ENCODE results near the gene ARHGEF16. TPM values are rescaled to one million over a fixed set of nuclear protein-coding genes. Genes with fewer than 3 reads are reported as not detected.

ARHGEF16 gene
- total RNA-seq, 1 donor from 2014 or later = 11.3 TPM

DNA sequence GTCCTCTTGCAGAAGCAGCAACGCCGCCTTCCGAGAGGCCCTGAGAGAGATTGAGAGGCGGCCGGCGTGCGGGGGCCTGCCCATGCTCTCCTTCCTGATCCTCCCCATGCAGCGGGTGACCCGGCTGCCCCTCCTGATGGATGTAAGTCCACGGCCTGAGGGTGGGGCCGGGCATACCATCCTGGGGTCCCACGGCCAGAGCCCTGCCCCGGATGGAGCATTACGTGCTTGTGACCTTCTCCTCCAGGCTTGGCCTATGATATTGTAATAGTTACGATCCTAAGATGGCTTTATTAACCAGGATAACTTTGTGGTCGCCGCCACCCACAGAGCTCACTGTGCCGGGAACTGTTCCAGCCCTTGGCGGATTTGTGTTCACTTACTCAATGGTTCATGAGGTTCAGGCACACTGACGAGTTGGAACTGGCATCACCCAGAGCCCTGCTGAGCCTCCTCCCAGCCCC is 18.9 kb downstream of the ARHGEF16 start:
- H3K9me3 Mint-ChIP-seq = no peaks in the 10 kb centered on the region
- no peaks in the 10 kb centered on the region for H3K27me3 Mint-ChIP-seq (ENCODE audit: low read depth)
- no peaks in the 10 kb centered on the region for H3K36me3 Mint-ChIP-seq (ENCODE audit: low read depth)
- peaks cover 26% of the 10 kb centered on the region for H3K4me1 Mint-ChIP-seq
- TF ChIP-seq, protein P1, sequence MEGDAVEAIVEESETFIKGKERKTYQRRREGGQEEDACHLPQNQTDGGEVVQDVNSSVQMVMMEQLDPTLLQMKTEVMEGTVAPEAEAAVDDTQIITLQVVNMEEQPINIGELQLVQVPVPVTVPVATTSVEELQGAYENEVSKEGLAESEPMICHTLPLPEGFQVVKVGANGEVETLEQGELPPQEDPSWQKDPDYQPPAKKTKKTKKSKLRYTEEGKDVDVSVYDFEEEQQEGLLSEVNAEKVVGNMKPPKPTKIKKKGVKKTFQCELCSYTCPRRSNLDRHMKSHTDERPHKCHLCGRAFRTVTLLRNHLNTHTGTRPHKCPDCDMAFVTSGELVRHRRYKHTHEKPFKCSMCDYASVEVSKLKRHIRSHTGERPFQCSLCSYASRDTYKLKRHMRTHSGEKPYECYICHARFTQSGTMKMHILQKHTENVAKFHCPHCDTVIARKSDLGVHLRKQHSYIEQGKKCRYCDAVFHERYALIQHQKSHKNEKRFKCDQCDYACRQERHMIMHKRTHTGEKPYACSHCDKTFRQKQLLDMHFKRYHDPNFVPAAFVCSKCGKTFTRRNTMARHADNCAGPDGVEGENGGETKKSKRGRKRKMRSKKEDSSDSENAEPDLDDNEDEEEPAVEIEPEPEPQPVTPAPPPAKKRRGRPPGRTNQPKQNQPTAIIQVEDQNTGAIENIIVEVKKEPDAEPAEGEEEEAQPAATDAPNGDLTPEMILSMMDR (conservative IDR thresholded peaks at IDR 0.05) = no peak
- DNase-seq (ENCODE audit: low read depth, low spot score) = no peak
- H3K27ac Mint-ChIP-seq (ENCODE audit: unreplicated experiment) = no peak overlapping the region
- H3K4me3 Mint-ChIP-seq = peak overlapping the region; percentile 59

- no peak overlapping the region for H3K27ac Mint-ChIP-seq (ENCODE audit: unreplicated experiment)
- H3K36me3 Mint-ChIP-seq (ENCODE audit: low read depth) = no peaks in the 10 kb centered on the region
- H3K4me1 Mint-ChIP-seq = peaks cover 26% of the 10 kb centered on the region
- TF ChIP-seq, protein P1 (conservative IDR thresholded peaks at IDR 0.05) = no peak
- no peaks in the 10 kb centered on the region for H3K9me3 Mint-ChIP-seq
- H3K4me3 Mint-ChIP-seq = peak overlapping the region; percentile 59
- no peaks in the 10 kb centered on the region for H3K27me3 Mint-ChIP-seq (ENCODE audit: low read depth)
- DNase-seq (ENCODE audit: low read depth, low spot score) = no peak
These were observed 19.6 kb downstream of the ARHGEF16 start for GRCh38 chr1:3474016-3474415.

GRCh38 chr1:3474421-3474820 is 20.0 kb downstream of the ARHGEF16 start:
- Mint-ChIP-seq H3K4me3 (no peak overlapping the region), H3K4me1 (peaks cover 26% of the 10 kb centered on the region), H3K36me3 (ENCODE audit: low read depth) (no peaks in the 10 kb centered on the region)

GRCh38 chr1:3475839-3476573 is 21.5 kb downstream of the ARHGEF16 start:
- Mint-ChIP-seq H3K9me3 (no peaks in the 10 kb centered on the region), H3K4me3 (no peak overlapping the region), H3K27me3 (ENCODE audit: low read depth) (no peaks in the 10 kb centered on the region), H3K4me1 (peaks cover 16% of the 10 kb centered on the region), H3K36me3 (ENCODE audit: low read depth) (no peaks in the 10 kb centered on the region), H3K27ac (ENCODE audit: unreplicated experiment) (no peak overlapping the region)
- DNase-seq (ENCODE audit: low read depth, low spot score) = no peak
- TF ChIP-seq, protein P1 (conservative IDR thresholded peaks at IDR 0.05) = no peak

More at GRCh38 chr1:3474421-3474820, 20.0 kb downstream of the ARHGEF16 start:
- no peak for DNase-seq (ENCODE audit: low read depth, low spot score)
- no peaks in the 10 kb centered on the region for H3K9me3 Mint-ChIP-seq
- TF ChIP-seq, protein P1 (conservative IDR thresholded peaks at IDR 0.05) = no peak
- H3K27ac Mint-ChIP-seq (ENCODE audit: unreplicated experiment) = no peak overlapping the region
- no peaks in the 10 kb centered on the region for H3K27me3 Mint-ChIP-seq (ENCODE audit: low read depth)

GRCh38 chr1:3476666-3477065 is 22.2 kb downstream of the ARHGEF16 start:
- H3K9me3 Mint-ChIP-seq = no peaks in the 10 kb centered on the region
- DNase-seq (ENCODE audit: low read depth, low spot score) = no peak
- H3K27ac Mint-ChIP-seq (ENCODE audit: unreplicated experiment) = no peak overlapping the region
- no peaks in the 10 kb centered on the region for H3K27me3 Mint-ChIP-seq (ENCODE audit: low read depth)
- no peaks in the 10 kb centered on the region for H3K36me3 Mint-ChIP-seq (ENCODE audit: low read depth)
- TF ChIP-seq, protein P1 (conservative IDR thresholded peaks at IDR 0.05) = no peak
- H3K4me1 Mint-ChIP-seq = peaks cover 12% of the 10 kb centered on the region
- no peak overlapping the region for H3K4me3 Mint-ChIP-seq
